Breast epithelium (tissue), 3 donors: ENCODE results near the gene LPCAT2.

Source experiments
- CTCF ChIP-seq, 3 donors: fragments of 450-650 bp; IDR thresholded peaks; one replicate each; pipeline ENCODE4 v1.5.1; 2016 to 2017; ENCODE audit warnings: antibody characterized with exemption in 3 of 3, mild to moderate bottlenecking in 3 of 3, moderate library complexity in 3 of 3
- POLR2A ChIP-seq: fragments of 450-650 bp; IDR thresholded peaks from one replicate; pipeline ENCODE4 v1.6.1; 2016; ENCODE audit warnings: antibody characterized with exemption, mild to moderate bottlenecking, moderate library complexity
- POLR2AphosphoS5 ChIP-seq, 3 donors: sonication (generic); formaldehyde crosslinking; IDR thresholded peaks; one replicate each; pipeline ENCODE4 v1.6.1; 2017; ENCODE audit warnings: antibody characterized with exemption in 3 of 3

GRCh38 chr16:55530316-55530856, 21.5 kb downstream of the LPCAT2 start:
- no peak for TF ChIP-seq CTCF (IDR thresholded peaks at IDR 0.05)
- TF ChIP-seq POLR2A, result no peak
- TF ChIP-seq POLR2AphosphoS5 (IDR thresholded peaks at IDR 0.05), result no peak
